Medulla oblongata (tissue), 1 donor: ENCODE measurements around the gene FAM117A.
"Not testable (repeated sequence)": the region's sequence is repeated elsewhere in the genome, so short reads cannot be mapped to it uniquely, and the experiment has no call there.

Experiments used
- DNase-seq: peaks from one replicate; pipeline ENCODE4 v3.0.0-alpha.2; 2015; ENCODE audit errors: extremely low spot score

The FAM117A gene

DNA sequence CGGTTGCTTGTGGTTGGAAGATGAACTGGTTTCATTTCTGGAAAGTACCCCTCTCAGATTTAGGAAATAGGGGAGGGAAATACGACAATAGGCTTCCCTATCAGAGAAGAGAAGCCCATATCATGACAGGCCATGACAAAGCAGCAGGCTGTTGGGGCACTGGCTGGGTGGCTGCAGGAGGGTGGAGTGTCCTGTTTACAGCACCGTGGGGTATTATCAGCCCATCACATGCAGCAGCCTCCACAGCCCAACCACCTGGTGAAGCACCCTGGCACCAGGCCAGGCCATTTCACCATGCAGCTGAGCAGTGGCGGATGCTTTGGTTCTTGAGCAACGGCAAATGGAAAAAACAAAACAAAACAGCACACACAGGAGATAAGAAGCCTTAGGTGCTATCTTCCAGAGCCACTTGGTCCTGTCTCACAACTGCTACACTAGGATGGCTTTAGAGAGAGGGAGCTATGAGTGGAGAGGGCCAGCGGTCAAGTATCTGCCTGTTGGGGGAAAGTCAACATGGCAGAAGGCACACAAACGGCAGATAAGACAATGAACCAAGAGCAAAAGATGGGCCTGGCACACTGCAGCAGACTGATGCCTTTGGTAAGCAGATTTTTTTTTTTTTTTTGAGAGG, 24.2 kb downstream of the FAM117A start:
- peak; percentile 35 for DNase-seq

DNA sequence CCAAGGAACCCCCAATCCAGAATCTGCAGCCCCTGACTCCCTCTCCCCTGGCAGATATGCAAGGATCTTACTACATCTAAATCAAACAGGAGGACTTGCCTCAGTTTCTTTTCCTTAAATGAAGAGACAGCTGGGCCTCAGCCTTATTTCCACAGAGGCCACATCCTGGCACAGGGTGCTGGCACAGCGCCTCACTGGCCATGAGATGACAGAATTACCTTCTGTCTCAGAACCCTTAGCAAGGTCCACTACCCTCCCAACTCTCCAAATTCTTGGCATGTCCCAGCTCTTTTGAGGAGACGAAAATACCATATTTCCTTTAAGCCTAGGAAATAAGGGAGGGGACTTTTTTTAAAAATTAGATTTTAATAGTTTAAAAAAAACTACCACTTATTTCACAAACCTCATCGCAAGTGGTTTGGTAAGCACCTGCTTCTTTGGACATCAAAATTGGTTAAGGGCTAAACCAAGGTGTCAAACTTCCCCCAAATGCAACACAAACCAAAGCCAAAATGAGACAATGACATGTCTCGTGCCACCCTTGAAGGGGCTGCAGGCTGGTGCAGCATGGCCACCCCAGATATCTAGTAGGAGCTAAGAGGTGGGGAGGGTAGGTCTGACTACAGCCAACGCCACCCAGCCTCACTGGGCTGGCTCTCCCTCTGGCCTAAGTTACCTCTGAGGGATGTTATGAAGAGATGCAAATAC, 25.3 kb downstream of the FAM117A start:
- DNase-seq = no peak

DNA sequence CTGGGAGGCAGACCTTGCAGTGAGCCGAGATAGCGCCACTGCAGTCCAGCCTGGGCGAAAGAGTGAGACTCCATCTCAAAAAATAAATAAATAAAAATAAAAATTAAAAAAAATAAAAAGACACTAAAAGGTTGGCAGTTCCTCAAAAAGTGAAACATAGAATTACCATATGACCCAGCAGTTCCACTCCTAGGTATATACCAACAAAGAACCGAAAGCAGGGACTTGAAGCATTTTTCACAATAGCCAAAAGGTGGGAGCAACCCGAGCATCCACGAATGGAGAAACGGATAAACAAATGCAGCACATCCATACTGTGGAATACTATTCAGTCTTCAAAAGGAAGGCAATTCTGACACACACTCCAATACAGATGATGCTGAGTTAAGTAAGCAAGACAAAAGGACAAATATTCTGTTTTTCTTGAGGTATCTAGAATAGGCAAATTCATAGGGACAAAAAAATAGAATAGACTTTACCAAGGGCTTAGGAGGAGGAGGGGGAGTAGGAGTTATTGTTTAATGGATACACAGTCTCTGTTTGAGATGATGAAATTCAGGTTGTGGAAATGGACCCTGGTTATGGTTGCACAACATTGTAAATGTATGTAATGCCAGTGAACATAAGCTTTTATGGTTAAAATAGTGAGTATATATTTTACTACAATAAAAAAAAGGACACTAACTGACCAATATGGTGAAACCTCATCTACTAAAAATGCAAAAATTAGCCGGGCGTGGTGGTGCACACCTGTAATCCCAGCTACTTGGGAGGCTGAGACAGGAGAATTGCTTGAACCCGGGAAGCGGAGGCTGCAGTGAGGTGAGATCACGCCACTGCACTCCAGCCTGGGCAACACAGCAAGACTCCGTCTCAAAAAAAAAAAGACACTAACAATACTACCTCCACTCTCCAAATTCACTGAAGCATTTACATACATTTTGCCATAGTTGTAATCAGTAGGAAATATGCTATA, 29.1 kb downstream of the FAM117A start:
- no peak for DNase-seq

DNA sequence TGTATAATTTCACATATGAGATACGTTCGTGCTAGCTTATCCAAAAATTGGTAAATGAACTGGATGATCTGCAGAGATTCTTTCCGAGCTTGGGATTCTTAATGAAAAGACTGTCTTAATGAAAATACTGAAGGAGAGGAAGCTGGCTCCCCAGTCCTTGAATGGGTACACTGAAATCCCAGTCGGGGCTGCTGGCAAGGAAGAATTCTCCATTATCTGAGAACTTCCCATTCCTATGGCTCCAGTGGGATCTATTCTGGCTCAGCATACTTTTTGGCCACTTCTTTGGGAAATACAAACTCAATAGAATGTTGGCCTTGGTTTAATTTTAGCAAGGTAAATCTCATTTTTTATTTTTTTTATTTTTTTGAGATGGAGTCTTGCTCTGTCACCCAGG, 32.5 kb downstream of the FAM117A start:
- DNase-seq = no peak

DNA sequence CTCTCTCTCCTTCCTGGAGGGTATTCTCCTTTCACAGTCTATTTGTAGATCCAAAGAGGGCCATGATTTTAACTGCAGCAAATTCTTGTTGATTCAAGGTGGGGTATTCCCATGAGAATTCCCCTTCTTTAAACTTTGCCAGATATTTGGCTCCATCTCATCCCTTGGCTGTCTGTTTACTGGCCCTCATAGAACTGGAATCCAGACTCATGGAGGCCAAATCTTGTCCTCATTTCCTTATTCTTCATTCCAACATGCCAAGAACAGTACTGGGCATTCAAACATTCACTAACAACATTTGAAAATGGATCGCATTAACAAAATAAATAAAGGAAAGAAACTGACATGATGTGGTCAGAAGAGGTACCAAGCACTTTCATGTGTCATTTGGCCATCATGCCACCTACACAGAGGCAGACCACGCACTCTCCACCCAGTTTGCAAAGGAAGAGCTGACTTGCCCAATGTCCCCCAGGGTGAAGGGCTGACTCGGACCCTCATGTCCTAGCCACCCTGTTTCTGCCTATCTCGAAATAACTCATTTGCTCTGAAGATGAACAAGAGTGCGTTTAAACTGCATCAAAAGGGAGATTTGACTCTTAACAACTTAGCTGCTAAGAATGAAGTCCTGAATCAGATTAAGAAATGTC, 33.0 kb downstream of the FAM117A start:
- DNase-seq = no peak

DNA sequence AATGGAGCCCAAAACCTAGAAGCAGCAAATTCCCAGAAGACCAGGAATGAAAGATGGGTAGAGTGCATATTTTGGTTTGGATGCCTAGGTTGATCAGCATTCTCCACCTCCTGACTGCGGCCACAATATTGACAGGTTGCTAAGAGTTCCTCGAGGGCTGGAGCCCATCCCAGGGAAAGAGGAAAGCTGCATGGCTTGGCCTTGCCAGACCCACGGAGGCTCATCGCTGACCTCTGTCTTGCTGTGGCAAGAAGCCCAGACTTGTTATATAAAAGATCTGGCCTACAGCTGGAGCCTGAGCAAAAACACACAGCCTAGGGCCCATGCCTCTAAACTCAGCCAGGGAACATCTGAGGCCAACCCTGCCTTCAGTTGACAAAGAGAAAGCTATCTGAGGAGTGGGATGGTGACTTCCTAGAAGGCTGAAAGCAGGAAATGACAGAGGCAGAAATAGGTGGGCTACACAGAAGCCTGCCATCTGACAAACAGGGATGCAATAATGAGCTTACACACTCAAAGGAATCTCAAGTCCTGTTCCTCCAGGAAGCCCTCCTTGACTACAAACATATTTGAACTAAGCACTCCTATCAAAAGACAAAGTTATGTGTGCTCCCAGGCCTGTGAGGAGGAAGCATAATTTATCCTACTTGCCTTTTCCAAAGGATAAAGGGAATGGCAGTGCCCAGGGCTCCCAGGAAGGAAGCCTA, 33.7 kb downstream of the FAM117A start:
- peak; percentile 85 for DNase-seq

DNA sequence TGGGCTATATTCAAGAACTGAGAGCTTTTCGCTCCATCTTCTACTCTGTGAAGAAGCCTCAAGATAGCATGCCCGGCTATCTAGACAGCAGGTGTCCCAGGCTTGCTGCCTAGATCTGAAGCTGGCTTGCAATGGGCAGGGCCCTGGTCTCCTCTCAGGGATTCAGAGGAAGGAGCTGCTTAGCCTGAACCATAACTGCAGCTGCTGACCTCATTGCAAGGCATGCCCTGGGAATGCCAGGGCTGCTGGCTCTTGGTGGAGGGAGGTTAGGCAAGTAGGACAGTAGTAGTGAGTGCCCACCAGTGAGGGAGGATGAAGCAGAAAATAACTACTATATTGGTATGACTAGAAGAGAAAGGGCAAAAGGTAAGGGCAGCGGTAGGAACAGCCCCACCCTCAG, 34.9 kb downstream of the FAM117A start:
- no peak for DNase-seq

DNA sequence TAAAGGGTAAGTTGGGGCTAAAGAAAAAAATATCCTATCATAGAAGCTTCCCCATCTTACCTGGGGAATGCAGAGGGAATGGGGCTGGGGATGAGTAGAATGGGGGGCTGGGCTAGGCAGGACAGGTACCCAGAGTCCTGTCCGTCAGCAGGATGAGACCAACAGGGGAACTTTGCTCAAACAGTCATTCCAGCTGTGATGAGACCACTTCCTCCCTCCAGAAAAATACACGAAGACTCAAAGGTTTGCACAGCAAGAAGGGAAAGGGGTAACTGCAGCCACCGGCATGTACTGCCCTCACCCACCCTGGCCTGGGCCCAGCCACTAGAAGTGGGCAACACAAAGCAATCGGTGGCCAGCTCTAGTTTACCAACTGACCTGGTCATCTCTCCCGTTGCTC, 35.5 kb downstream of the FAM117A start:
- no peak for DNase-seq

DNA sequence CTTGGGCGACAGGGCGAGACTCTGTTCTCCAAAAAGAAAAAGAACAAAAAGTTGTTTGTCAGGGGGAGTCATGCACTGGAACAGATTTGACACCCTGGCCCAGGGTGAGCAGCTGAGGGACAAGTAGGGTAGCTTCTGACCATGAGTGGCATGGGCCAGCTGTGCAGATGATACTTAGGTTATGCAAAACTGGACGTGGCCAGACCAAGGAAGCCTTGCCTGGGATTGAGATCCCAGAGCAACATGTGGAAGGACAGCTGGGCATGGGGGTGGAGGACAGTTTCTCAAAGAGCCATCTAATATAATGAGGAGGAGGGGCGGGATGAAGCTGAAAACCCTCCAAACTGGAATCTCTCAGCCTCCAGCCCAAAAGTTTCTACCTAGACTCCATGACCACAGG, 36.6 kb downstream of the FAM117A start:
- no peak for DNase-seq

DNA sequence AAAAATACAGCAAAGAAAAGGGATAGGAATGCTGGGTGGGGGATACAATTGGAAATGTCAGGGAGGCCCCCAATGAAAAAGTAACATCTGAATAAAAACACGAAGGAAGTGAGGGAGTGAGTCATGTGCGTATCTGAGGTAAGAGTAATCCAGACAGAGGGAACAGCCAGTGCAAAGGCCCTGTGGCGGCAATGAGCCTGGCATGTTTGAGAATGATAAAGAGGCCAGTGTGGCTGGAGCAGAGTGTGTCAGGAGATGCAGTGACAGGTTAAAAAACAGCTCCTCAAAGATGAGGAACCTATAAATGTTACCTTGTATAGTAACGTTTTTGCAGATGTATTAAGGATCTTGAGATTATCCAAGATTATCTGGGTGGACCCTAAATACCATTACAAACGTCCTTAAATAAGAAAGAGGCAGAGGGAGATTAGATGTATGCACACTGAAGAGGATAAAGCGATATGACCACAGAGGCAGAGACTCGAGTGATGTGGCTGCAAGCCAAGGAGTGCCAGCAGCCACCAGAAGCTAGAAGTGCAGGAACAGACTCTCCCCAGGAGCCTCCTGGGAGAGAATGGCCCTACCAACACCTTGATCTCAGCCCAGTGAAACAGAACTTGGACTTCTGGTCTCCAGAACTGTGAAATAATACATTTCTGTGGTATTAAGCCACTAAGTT, 38.3 kb downstream of the FAM117A start:
- DNase-seq = no peak

DNA sequence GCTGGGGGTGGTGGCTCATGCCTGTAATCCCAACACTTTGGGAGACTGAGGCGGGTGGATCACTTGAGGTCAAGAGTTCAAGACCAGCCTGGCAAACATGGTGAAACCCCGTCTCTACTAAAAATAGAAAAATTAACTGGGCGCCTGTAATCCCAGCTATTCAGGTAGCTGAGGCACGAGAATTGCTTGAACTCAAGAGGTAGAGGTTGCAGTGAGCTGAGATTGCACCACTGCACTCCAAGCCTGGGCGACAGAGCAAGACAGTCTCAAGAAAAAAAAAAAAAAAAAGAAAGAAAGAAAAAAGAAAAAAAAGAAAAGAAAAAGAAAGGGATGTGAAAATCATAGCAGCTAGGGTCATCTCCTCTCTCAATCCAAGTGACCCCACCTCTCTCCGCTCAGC, 39.4 kb downstream of the FAM117A start:
- DNase-seq = not testable (repeated sequence)

DNA sequence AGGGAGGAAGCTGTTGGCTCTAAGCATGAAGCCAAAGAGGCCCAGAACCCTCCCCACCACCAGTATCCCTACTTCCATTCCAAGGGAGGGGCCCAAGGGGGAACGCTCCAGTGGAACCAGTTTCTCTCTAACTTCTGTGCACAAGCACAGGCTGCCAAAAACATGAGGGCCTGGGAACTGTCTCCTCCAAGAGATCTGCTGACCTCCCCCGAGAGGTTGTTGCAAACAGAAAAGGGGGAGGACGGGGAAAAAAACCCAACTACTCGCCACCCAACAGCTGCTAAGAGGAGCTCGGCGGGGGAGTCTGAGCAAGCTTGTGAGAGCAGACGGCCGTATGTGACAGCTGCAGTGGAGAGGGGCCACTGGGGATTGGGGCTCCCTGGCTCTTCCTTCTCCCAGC, 40.5 kb downstream of the FAM117A start:
- no peak for DNase-seq

DNA sequence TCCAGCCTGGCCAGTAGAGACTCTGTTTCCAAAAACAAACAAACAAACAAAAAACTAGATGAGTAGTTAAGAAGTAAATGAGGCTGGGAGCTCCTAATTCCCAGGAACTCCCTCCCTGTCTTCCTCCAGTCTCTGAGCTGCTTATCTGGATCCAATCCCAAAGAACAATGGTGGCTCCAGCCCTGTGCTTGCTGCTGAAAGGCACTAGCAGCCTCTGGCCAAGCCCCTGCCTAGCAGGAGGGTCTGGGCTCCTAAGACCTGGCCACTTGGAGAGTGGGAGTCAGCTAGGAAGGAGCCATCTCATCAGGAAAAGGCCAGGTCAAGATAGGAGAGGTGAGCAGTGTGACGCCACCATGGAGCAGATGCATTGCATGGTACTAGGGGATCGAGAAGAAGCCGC, 41.9 kb downstream of the FAM117A start:
- DNase-seq = no peak

DNA sequence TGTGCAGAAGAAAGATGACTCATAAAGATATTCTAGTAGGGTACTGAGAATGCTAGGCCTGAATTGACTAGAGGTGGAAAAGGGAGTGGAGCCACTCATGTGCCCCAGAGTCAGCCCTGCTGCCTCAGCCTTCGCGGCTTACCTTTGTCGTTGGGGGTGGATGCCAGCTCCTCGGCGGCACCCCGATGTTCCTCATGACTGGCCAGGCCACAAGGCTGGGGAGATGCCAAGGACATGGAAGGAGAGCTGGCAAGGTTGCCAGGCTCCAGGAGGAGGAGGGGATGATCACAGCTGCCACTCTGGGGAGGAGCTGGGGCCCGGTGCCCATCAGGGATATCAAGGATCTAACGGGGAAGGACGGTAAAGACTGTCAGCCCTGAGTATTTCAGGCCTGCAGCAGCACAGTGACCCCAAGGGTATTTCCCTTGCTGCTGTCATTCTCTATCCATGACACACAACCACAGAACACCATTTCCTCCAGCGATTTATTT, 46.5 kb downstream of the FAM117A start:
- DNase-seq = no peak

DNA sequence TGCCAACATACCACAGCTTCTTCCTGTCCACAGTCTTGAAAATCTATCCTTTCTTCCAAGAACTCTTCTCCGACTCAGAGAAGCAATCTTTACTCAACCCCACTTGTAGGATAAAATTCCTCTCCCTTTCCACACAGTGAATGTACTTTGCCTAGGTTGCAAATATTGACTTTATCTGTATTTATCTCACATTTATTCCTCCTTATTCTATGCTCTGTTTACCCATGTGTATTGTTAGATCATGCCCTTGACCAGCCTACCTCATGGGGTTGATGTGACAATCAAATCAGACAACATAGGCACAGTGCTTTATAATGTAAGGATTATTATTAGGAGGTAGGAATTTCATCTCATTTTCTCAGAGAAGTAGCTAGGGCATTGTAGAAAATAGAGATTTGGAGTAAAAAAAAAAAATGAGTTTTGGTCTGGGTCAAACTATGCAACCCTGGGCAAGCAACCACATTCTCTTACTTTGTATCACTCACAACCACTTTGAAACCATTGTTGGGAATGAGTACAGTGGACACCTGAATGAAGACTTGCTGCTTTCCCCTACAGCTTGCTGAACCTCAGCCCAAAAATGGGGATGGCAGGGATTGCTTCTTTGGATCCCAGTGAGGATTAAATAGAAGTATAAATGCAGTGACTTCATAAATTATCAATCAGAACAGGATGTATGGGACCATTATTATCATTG, 47.1 kb downstream of the FAM117A start:
- DNase-seq = no peak

DNA sequence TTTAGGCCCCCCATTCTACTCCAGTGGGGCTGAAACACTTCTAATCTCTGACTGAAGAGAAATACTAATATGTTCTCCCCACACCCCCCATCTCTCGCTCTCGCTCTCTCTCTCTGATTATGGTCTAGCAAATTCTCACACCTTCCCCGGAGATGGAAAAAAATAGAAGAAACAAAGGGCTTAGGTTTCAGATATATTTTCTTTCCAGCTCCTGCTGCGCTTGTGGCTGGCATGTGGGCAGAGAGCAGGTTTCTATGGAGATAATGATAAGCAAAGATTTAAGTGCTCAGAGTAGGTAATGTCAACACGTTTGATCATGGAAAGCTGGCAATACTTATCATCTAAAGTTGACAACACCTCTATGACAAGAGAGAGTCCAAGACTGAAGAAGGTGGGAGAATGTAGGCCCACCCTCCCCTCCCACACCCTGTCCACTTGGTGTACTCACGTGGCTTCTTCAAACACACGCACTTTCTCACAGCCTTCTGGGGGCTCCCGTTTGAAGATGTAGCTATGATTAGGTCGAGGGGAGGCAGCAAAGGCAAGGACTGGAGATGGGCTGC, 48.1 kb downstream of the FAM117A start:
- DNase-seq = no peak

DNA sequence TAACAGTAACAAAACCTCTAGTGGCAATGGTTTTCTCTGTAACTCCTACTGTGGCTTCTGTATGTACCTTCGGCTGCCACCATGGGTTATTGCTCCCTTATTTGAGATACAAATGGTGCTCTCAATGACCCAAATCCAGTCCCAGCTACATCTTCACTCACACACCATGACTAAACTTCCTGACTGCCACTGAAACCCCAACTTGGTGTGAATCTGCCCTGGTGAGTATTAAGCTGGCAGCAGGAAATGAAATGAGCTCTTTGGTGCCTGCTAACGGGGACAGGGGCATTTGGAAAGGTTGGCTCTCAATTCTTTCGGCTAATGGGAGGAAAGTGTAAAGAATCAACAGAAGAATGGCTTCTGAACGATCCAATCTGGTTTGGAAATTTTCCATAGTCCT, 48.7 kb downstream of the FAM117A start:
- DNase-seq = no peak

DNA sequence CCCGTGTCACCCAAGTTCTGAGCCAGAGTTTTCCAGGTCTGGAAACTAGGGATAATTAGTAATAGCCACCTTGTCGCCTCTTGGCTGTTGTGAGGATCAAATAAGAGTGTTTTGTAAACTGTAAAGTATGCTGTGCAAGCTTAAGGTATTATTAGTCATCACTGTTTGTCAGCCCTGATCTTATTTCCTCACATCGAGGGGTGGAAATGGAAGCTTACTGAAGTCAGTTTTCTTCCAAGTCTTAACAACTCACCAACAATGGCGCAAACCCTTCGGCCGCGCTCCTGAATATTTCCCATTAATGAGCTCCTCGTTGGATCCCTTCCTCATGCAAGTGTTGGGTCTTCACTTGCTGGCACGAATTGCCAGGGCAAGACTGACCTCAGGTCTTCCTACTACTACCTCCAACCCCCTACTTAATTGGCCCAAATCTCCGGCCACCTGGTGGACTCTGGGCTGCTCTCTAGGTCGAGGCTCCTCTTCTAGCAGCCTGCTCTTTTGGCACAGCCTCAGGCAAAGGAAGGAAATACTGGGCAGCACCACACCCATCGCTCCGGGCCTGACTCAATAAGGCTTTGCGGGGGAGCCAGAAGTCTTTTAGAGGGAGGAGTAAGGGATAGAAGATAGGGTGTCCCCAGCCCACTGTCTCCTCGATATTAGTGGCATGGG, 55.3 kb downstream of the FAM117A start:
- DNase-seq = no peak
